ENCODE measurements around the gene SMAD7.

Gene SMAD7

DNA sequence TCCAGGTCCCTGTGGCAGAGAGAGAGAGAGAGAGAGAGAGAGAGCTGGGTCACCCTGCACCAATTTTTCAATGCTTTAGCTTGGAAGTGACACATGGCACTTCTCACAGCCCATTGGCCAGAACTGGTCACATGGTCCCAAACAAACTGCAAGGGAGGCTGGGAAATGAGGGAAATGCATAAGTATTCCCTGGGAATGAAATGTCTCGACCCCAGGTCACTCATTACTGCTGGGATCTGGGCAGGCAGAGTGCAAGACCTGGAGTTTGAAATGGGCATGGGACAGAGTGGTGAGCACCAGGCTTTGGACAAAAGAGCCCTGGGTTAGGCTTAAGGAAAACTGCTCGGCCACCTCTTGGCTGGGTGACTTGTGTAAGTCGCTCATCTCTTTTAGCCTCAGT lies 37.0 kb downstream of the SMAD7 start:
- no peaks in the 10 kb centered on the region for H3K9me3 Mint-ChIP-seq (ENCODE audit: low read depth)
- no peaks in the 10 kb centered on the region for H3K36me3 Mint-ChIP-seq
- no peaks in the 10 kb centered on the region for H3K27me3 Mint-ChIP-seq
- H3K4me3 Mint-ChIP-seq: no peak overlapping the region
- peaks cover 16% of the 10 kb centered on the region for H3K4me1 Mint-ChIP-seq (ENCODE audit: low read depth)
- no peak overlapping the region for H3K27ac Mint-ChIP-seq

DNA sequence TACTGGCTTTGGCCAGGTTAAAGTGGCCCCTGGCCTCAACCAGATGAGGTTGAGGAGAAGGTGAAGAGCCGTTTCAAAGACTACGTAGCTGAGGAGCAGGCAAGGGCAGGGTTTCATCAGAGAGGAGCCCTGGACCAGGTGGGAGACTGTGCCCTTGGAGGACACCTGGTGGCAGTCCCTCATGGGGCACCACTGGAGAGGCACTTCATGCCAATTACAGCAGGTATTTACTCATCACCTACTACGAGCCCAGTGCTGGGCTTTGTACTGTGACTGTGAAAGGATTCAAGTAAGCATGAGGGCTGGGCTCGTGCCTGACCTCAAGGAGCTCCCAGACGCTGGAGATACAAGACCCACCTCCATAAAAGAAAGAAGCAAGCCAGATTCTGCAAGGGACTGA lies 37.6 kb downstream of the SMAD7 start:
- Mint-ChIP-seq H3K27me3 (no peaks in the 10 kb centered on the region), H3K27ac (no peak overlapping the region), H3K9me3 (ENCODE audit: low read depth) (no peaks in the 10 kb centered on the region), H3K4me3 (no peak overlapping the region), H3K4me1 (ENCODE audit: low read depth) (peaks cover 18% of the 10 kb centered on the region), H3K36me3 (no peaks in the 10 kb centered on the region)

DNA sequence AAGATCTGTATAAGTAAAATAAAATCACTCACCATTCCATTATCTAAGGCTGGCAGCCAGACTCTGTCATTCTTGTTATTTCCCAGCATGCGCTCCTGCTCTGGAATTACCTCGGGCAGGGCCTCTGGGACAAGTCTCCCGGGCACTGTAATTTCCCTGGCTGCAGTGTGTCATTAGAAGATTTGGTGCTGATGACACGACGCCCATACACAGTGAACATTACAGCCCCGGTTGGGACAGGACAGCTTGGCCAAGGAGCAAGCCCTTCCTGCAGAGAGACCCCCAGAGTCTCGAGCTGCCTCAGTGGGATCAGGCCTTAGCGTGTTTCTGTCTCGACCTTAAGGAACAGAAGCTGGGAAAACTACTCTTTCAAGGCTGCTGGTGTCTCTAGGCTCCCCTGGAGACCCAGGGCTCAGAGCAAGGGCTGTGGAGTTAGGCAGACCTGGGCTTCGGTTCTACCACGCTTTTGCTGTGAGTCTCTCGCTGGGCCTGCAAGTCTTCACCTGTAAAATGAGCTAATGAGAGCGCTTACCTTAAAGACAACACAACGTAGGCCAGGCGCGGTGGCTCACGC lies 39.7 kb downstream of the SMAD7 start:
- Mint-ChIP-seq H3K4me1 (ENCODE audit: low read depth) (peaks cover 18% of the 10 kb centered on the region), H3K9me3 (ENCODE audit: low read depth) (no peaks in the 10 kb centered on the region), H3K36me3 (no peaks in the 10 kb centered on the region), H3K27me3 (no peaks in the 10 kb centered on the region), H3K4me3 (no peak overlapping the region), H3K27ac (no peak overlapping the region)

DNA sequence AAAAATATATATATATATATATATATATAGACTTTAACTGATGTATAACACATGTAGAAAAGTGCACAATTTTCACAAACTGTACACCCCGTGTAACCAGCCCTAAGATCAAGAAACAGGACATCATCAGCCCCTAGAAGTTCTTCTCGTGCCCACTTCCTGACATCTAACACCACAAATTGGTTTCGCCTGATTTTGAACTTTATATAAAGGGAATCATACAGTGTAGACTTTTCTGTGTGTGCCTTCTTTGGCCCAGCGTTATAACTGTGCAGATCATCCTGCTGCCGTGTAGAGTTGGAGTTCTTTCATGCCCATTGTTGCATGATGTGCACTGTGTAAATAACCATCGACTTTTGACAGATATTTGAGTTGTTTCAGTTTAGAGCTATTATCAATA lies 41.0 kb downstream of the SMAD7 start:
- Mint-ChIP-seq H3K9me3 (ENCODE audit: low read depth) (no peaks in the 10 kb centered on the region), H3K4me3 (peak overlapping the region; percentile 63), H3K27me3 (no peaks in the 10 kb centered on the region), H3K27ac (no peak overlapping the region), H3K4me1 (ENCODE audit: low read depth) (peaks cover 18% of the 10 kb centered on the region), H3K36me3 (no peaks in the 10 kb centered on the region)

DNA sequence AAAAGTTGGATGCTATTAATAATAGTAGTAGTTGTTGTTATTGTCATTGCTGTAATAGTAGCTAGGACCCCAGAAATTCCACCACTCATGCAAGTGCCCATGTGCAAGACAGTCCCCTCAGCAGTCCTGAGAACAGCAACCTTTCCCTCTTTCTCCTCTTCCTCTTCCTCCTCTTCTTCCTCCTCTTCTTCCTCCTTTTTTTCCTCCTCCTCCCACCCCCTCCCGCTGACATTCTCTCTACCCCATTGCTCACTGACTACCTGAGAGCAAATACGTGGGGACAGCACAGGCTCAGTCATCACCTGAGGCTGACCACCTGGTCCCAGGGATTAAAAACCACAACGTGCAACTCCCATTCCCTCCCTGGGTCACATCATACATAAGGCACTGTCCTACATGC lies 41.8 kb downstream of the SMAD7 start:
- peaks cover 2% of the 10 kb centered on the region for H3K36me3 Mint-ChIP-seq
- no peak overlapping the region for H3K4me3 Mint-ChIP-seq
- peaks cover 3% of the 10 kb centered on the region for H3K9me3 Mint-ChIP-seq (ENCODE audit: low read depth)
- H3K27ac Mint-ChIP-seq: no peak overlapping the region
- H3K27me3 Mint-ChIP-seq: no peaks in the 10 kb centered on the region
- H3K4me1 Mint-ChIP-seq (ENCODE audit: low read depth): peaks cover 18% of the 10 kb centered on the region

DNA sequence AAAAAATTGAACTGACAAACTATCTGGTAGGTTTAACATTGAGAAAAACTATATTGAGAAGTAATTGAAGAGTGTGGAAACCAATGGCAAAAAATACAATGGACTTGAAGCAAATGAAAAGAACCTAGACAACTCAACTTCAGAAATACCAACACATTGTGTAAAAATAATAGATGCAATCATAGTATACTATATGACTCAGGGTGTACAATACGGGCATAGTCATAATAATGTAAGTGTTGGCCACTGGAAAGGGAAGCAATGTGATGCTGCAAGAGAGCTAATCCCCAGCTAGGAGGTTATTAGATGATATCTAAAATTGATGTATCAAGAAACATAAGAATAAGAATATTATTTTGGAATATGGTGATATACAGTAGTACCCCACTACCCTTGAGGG lies 45.3 kb downstream of the SMAD7 start:
- Mint-ChIP-seq H3K36me3 (peaks cover 2% of the 10 kb centered on the region), H3K4me3 (no peak overlapping the region), H3K27ac (no peak overlapping the region), H3K9me3 (ENCODE audit: low read depth) (peaks cover 3% of the 10 kb centered on the region), H3K4me1 (ENCODE audit: low read depth) (peaks cover 17% of the 10 kb centered on the region), H3K27me3 (no peaks in the 10 kb centered on the region)

DNA sequence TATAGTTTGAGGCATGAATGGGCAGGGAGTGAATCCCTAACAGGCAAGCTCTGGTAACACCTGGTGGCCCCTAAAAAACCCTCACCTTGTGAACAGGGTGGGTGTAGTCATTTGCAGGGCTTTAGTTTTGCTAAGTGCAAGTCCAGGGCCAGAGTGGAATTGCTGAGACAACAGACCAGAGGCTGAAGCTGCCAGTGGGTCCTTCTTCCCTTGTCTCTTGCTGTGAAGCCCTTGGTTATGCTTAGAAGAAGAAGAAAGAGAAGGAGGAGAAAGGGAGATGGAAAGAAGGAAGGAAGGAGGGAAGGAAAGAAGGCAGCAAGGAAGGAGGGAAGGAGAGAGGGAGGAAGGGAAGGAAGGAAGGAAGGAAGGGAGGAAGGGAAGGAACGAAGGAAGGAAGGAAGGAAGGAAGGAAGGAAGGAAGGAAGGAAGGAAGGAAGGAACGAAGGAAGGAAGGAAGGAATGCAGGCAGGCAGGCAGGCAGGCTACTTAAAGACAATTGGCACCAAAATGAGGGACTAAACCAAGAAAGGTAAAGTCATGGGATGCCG lies 45.8 kb downstream of the SMAD7 start:
- Mint-ChIP-seq H3K27me3 (no peaks in the 10 kb centered on the region), H3K36me3 (peaks cover 2% of the 10 kb centered on the region), H3K4me1 (ENCODE audit: low read depth) (peaks cover 17% of the 10 kb centered on the region), H3K9me3 (ENCODE audit: low read depth) (peaks cover 3% of the 10 kb centered on the region), H3K4me3 (no peak overlapping the region), H3K27ac (no peak overlapping the region)

DNA sequence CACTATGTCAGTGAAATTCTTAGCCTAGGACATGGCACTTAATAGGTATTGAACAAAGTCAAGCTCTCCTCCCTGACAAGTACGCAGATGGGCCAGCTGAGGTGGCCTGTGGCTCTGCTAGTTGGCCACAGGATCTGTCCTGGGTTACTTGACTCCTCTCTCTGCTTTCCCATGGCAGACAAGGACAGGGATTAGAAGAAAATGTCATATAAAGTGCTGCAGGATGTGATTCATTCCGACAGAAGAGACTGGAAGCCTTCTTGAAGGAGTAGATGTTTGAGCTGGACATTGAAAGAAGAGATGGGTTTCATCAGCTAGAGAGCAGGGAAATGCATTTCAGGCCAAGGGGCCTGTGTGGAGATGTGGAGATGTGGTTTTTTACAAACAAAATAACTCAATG lies 46.7 kb downstream of the SMAD7 start:
- no peak overlapping the region for H3K4me3 Mint-ChIP-seq
- H3K27me3 Mint-ChIP-seq: no peaks in the 10 kb centered on the region
- peaks cover 2% of the 10 kb centered on the region for H3K36me3 Mint-ChIP-seq
- no peak overlapping the region for H3K27ac Mint-ChIP-seq
- peaks cover 3% of the 10 kb centered on the region for H3K9me3 Mint-ChIP-seq (ENCODE audit: low read depth)
- peaks cover 17% of the 10 kb centered on the region for H3K4me1 Mint-ChIP-seq (ENCODE audit: low read depth)

DNA sequence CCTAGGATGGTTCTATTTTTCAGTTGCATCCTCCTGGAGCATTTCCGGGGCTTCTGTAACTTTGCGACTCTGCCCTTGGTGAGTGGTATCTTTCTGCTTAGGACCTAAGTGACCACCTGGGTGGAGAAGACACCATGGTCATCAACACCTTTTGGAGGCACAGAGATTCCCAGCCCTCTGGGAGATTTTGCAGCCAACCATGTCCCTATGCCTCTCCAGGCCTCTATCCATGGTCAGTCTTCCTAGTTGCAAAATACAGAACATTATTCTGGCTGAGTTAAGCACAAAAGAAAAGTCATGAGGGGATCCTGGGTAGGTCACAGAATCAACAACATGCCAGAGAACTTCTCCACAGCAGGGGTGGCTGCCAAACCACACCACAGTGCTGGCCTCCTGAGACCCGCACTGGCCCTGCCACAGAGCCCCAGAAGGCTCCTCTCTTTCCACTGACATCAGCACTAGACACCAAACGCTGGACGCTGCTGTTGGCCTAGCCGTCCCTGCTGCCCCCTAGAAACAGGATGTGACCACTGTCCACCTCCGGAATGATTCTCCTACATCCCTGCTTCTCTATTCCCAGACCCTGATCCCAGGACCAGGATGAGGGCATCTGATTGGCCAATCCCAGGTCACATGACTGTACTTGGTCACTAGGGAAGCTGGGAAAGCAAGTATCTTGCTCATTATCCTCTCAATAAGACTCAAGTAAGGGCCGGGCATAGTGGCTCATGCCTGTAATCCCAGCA lies 47.7 kb downstream of the SMAD7 start:
- Mint-ChIP-seq H3K4me3 (no peak overlapping the region), H3K36me3 (peaks cover 2% of the 10 kb centered on the region), H3K4me1 (ENCODE audit: low read depth) (peaks cover 13% of the 10 kb centered on the region), H3K9me3 (ENCODE audit: low read depth) (peaks cover 3% of the 10 kb centered on the region), H3K27me3 (no peaks in the 10 kb centered on the region), H3K27ac (no peak overlapping the region)

DNA sequence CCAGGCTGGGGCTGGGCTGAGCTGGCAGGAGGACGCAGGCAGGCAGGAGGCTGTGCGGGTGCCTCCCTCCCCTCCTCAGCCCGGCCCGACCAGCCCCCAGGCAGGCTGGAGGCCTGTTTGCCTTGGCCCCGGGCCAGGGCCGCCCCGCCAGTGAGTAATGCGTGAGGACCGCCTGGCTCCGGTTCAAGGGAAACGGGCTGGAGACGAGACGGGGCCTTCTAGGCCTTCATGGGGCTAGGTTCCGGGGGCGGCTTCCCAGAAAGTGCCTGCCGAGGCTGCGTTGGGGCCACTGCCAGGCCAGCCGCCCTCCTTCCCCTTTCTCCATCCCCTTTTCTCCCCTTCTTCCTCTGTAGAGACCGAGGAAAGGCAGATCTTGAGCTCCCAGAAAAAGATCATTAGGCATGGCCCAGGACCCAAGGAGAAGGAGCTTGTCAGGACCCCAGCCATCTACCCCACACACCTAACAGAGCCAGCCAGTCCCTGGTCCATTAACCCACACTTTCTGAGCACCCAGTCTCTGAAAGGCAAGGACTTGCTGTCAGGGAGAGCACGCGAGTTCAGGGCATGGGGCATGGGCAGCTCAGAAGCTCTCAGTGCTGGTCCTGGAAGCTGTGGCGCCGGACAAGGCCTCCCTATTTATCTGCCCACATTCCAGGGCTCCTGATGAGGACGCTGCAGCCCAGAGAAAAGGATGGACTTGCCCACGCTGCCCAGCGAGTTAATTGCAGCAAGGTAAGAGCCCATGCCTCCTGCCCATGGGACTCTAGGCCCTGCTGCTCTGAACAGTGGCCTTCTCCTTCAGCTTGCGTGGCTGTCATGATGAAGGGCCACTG lies 48.5 kb downstream of the SMAD7 start:
- Mint-ChIP-seq H3K9me3 (ENCODE audit: low read depth) (peaks cover 3% of the 10 kb centered on the region), H3K27ac (no peak overlapping the region), H3K27me3 (no peaks in the 10 kb centered on the region), H3K36me3 (peaks cover 2% of the 10 kb centered on the region), H3K4me1 (ENCODE audit: low read depth) (peaks cover 13% of the 10 kb centered on the region), H3K4me3 (no peak overlapping the region)

DNA sequence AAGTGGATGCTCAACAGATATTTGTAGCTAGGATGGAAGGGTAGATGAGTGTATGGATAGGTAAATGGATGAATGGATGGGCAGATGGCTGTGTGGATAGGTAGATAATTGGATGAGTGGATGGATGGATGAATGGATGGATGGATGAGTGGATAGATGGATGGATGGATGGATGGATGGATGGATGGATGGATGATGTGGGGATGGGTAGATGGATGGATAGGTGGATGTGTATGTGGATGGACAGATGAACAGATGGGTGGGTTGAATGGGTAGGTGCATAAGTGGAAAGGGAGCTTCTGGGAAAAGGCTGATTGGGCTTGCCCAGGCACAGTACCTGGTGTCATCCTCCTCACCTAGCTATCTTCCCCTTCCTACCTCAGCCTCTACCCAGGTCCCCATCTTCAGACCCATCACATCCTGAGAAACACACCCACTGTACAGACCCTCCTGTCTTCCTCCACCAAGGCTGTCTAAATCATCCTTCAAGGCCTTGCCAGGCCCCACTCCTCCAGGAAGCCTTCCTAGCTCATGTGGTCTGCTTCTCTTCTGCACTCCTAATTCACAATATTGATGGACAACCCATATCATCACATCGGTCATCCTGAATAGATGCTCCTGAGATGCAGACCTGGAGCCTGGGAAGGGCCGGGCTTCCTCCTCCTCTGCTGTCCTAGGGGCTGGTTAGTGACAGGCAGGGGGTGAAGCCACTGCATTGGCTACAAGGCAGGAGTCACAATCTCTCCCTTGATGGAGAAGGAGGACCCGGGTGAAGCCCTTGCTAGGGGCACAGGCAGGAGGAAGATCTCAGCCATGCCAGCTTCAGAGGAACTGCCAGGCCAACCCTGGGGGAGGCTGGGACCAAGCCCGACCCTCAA lies 49.4 kb downstream of the SMAD7 start:
- Mint-ChIP-seq H3K4me3 (no peak overlapping the region), H3K9me3 (ENCODE audit: low read depth) (peaks cover 3% of the 10 kb centered on the region), H3K36me3 (peaks cover 2% of the 10 kb centered on the region), H3K27ac (no peak overlapping the region), H3K4me1 (ENCODE audit: low read depth) (peaks cover 13% of the 10 kb centered on the region), H3K27me3 (no peaks in the 10 kb centered on the region)

DNA sequence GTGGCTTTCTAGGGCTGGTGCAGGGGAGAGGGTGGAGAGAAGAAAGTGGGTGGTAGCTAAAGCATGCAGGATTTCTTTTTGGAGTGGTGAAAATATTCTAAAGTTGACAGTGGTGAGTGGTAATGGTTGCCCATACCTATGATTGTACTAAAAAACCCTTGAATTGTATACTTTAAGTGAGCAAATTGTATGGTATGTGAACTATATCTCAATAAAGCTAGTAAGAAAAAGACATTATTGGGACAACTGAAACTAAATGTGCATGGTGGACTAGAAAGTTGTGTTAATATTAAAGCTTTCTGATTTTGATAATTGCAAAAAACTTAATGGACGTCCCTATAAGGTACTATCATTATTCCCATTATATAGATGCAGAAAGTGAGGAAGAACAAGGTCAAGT lies 50.3 kb downstream of the SMAD7 start:
- H3K9me3 Mint-ChIP-seq (ENCODE audit: low read depth): peaks cover 3% of the 10 kb centered on the region
- no peak overlapping the region for H3K27ac Mint-ChIP-seq
- no peak overlapping the region for H3K4me3 Mint-ChIP-seq
- peaks cover 13% of the 10 kb centered on the region for H3K4me1 Mint-ChIP-seq (ENCODE audit: low read depth)
- no peaks in the 10 kb centered on the region for H3K27me3 Mint-ChIP-seq
- H3K36me3 Mint-ChIP-seq: peaks cover 2% of the 10 kb centered on the region

DNA sequence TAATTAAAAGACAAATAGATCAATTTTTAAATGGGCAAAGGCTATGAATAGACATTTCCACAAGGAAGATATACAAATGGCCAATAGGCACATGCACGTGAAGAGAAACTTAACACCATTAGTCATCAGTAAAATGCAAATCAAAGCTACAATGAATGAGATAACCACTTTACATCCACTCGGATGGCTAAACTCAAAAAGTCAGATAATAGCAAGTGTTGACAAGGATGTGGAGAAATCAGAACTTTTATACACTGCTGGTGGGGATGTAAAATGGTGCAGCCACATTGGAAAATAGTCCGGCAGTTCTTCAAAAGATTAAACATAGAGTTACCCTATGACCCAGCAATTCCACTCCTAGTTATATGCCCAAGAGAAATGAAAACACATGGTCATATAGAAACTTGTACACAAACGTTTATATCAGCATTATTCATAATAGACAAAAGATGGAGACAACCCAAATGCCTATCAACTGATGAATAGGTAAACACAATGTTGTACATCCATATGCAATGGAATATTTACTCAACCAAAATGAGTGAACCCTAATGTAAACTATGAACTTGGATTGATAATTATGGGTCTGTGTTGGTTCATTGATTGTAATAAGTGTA lies 51.1 kb downstream of the SMAD7 start:
- Mint-ChIP-seq H3K27me3 (no peaks in the 10 kb centered on the region), H3K36me3 (peaks cover 2% of the 10 kb centered on the region), H3K9me3 (ENCODE audit: low read depth) (peaks cover 3% of the 10 kb centered on the region), H3K4me1 (ENCODE audit: low read depth) (peaks cover 13% of the 10 kb centered on the region), H3K27ac (no peak overlapping the region), H3K4me3 (no peak overlapping the region)

DNA sequence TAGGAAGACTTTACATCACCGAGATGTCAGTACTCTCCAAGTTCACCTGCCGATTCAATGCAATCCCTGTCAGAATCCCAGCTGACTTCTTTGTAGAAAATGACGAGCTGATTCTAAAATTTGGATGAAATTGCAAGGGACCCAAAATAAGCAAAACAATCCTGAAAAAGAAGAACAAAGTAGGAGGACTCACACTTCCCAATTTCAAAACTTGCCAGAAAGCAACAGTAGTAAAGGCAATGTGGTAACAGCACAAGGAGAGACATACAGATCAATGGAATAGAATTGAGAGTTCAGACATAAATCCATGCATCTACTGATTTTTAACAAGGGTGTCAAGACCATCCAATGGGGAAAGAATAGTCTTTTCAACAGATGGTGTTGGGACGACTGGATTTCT lies 52.2 kb downstream of the SMAD7 start:
- Mint-ChIP-seq H3K27me3 (no peaks in the 10 kb centered on the region), H3K4me1 (ENCODE audit: low read depth) (peaks cover 13% of the 10 kb centered on the region), H3K4me3 (no peak overlapping the region), H3K27ac (no peak overlapping the region), H3K9me3 (ENCODE audit: low read depth) (no peaks in the 10 kb centered on the region), H3K36me3 (no peaks in the 10 kb centered on the region)
